GM23248 (cell line): ENCODE measurements around the gene TMEM237. TPM values are rescaled to one million over a fixed set of nuclear protein-coding genes. Genes with fewer than 3 reads are reported as not detected.

Source experiments
- DNase-seq: peaks from one replicate; pipeline ENCODE4 v3.0.0-alpha.2; 2015
- H2AFZ ChIP-seq: fragments of 200-600 bp; sonication (generic); 2 replicates; pipeline ENCODE4 v1.6.1; 2016; ENCODE audit warnings: antibody characterized with exemption
- H3F3A ChIP-seq: fragments of 200-600 bp; sonication (generic); 2 replicates; pipeline ENCODE4 v1.6.1; 2016; ENCODE audit warnings: mild to moderate bottlenecking, antibody characterized with exemption, mixed run types; ENCODE audit not compliant: insufficient read depth
- H3K27ac ChIP-seq: fragments of 200-600 bp; sonication (generic); 2 replicates; pipeline ENCODE4 v1.5.1; 2016; ENCODE audit warnings: mild to moderate bottlenecking
- H3K27me3 ChIP-seq: fragments of 200-600 bp; sonication (generic); replicated peaks from 2 replicates; pipeline ENCODE4 v1.6.1; 2016; ENCODE audit warnings: mild to moderate bottlenecking; ENCODE audit not compliant: insufficient read depth
- H3K36me3 ChIP-seq: fragments of 200-600 bp; sonication (generic); 2 replicates; pipeline ENCODE4 v1.6.1; 2016; ENCODE audit warnings: low read depth, mild to moderate bottlenecking
- H3K4me1 ChIP-seq: fragments of 200-600 bp; sonication (generic); 2 replicates; pipeline ENCODE4 v1.6.1; 2016; ENCODE audit warnings: mild to moderate bottlenecking; ENCODE audit not compliant: insufficient read depth
- H3K4me2 ChIP-seq: fragments of 200-600 bp; sonication (generic); one replicate; pipeline ENCODE4 v1.6.1; 2016; ENCODE audit warnings: mild to moderate bottlenecking; ENCODE audit not compliant: unreplicated experiment
- H3K4me3 ChIP-seq: fragments of 200-600 bp; sonication (generic); 2 replicates; pipeline ENCODE4 v1.5.1; 2016; ENCODE audit warnings: mild to moderate bottlenecking
- H3K79me2 ChIP-seq: fragments of 200-600 bp; sonication (generic); 2 replicates; pipeline ENCODE4 v1.6.1; 2016; ENCODE audit warnings: mild to moderate bottlenecking; ENCODE audit not compliant: insufficient read depth
- H3K9ac ChIP-seq: fragments of 200-600 bp; sonication (generic); 2 replicates; pipeline ENCODE4 v1.6.1; 2016; ENCODE audit warnings: mild to moderate bottlenecking
- H3K9me2 ChIP-seq: fragments of 200-600 bp; sonication (generic); 2 replicates; pipeline ENCODE4 v1.6.1; 2016; ENCODE audit warnings: mixed run types, mild to moderate bottlenecking, moderate library complexity; ENCODE audit not compliant: insufficient read depth
- H3K9me3 ChIP-seq: fragments of 200-600 bp; sonication (generic); one replicate; pipeline ENCODE4 v1.6.1; 2017; ENCODE audit warnings: low read depth
- H4K20me1 ChIP-seq: fragments of 200-600 bp; sonication (generic); 2 replicates; pipeline ENCODE4 v1.6.0; 2016; ENCODE audit not compliant: insufficient read depth
- EZH2 ChIP-seq: fragments of 200-600 bp; sonication (generic); IDR thresholded peaks from 2 replicates; pipeline ENCODE4 v1.6.1; 2018; ENCODE audit warnings: antibody characterized with exemption, mild to moderate bottlenecking; ENCODE audit not compliant: insufficient read depth, poor library complexity, severe bottlenecking
- EZH2phosphoT487 ChIP-seq: fragments of 200-600 bp; sonication (generic); IDR thresholded peaks from 2 replicates; pipeline ENCODE4 v1.6.1; 2018; ENCODE audit warnings: antibody characterized with exemption, moderate library complexity, mild to moderate bottlenecking, low read depth; ENCODE audit not compliant: insufficient read depth
- WGBS, 2 experiments: methylation state at CpG; one replicate each; pipeline ENCODE4 v1.1.6; 2015 to 2017; ENCODE audit warnings: low lambda C conversion rate in 2 of 2, low coverage in 1 of 2; ENCODE audit errors: missing lambda C conversion rate in 2 of 2; 5-methylcytosine and 5-hydroxymethylcytosine counted together
- in situ Hi-C: fragments of 300-500 bp; cut with MboI; formaldehyde crosslinking; loops from 2 replicates; pipeline ENCODE4 v1.15.0; 2020
- polyA plus RNA-seq: library from polyadenylated mRNA; unstranded; fragments of >200 nt; fragmentation: Nextera tagmentation; extraction: Ambion mirVana; gene quantifications from 2 replicates; pipeline ENCODE4 v1.2.1, GENCODE V29; 2016
- total RNA-seq: library from RNA; depleted of rRNA; stranded (reverse); fragments of >200 nt; shearing (Covaris generic); gene quantifications from 2 replicates; pipeline ENCODE4 v1.2.3, GENCODE V29; 2014

The TMEM237 gene
- total and polyA plus RNA-seq, 2 experiments from 2014 or later = 77.5 to 95.5 TPM

DNA sequence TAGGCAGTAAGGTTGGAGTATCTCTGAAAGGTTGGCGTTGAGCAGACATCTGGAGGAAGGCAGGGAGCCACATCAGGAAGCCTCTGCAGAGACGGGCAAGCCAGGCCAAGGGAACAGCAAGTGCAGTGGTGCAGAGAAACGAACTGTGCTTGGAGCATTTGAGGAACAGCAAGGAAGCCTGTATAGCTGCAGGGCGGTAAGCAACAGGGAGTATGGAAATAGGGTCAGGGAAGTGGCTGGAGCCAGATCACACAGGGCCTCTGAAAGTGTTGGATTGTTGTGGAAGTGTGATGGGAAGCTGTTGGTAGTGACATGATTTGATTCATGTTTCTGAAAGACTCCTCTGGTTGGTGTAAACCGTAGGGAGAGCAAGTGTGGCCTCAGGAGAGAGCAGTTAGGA, 13.4 kb upstream of the TMEM237 start:
- no peaks in the 10 kb centered on the region for H3K36me3 ChIP-seq
- H3K9ac ChIP-seq = no peak overlapping the region
- in situ Hi-C loops = no loop called here
- H4K20me1 ChIP-seq = no peaks in the 10 kb centered on the region
- no peak overlapping the region for H3K4me3 ChIP-seq
- peaks cover 44% of the 10 kb centered on the region for H3K4me1 ChIP-seq
- no peak overlapping the region for H3K4me2 ChIP-seq
- no peaks in the 10 kb centered on the region for H3K27me3 ChIP-seq
- DNase-seq = no peak
- no peaks in the 10 kb centered on the region for H3K9me2 ChIP-seq
- TF ChIP-seq EZH2phosphoT487 (no peak), EZH2 (no peak)
- no peak overlapping the region for H2AFZ ChIP-seq
- H3K9me3 ChIP-seq = no peaks in the 10 kb centered on the region
- no peaks in the 10 kb centered on the region for H3K79me2 ChIP-seq
- WGBS, 2 experiments = 93 to 95% methylated on average over 5 of the region's 5 CpGs
- peaks cover 41% of the 10 kb centered on the region for H3F3A ChIP-seq
- no peak overlapping the region for H3K27ac ChIP-seq

DNA sequence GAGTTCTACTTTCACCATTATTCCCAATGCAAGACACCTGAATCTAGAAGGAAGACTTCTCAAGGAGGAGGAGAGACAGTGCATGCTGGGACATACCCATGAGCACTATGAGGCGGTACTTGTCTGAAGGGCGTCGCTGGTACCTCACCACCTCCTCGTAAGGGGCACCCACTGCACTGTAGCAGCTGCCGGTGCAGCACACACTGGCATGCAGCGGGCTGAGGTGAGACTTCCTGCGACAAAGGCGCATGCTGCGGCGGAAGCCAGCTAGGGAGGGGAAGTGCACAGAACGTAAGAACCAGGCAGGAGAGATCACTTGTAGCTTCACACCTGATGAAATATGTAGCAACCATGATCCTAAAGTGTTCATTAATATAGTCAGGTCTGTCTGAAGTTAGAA, 12.8 kb upstream of the TMEM237 start:
- Histone ChIP-seq H3K4me3 (no peak overlapping the region), H4K20me1 (no peaks in the 10 kb centered on the region), H2AFZ (no peak overlapping the region), H3K79me2 (no peaks in the 10 kb centered on the region), H3K4me1 (peaks cover 44% of the 10 kb centered on the region), H3F3A (peaks cover 41% of the 10 kb centered on the region), H3K9me2 (no peaks in the 10 kb centered on the region), H3K9ac (no peak overlapping the region), H3K9me3 (no peaks in the 10 kb centered on the region), H3K27me3 (no peaks in the 10 kb centered on the region), H3K27ac (peak overlapping the region; percentile 99; the same call in 1 of the 2 replicates), H3K36me3 (no peaks in the 10 kb centered on the region), H3K4me2 (no peak overlapping the region)
- 93% methylated on average over 11 of the region's 11 CpGs for WGBS, 2 experiments
- TF ChIP-seq EZH2phosphoT487 (no peak), EZH2 (no peak)
- DNase-seq = no peak
- in situ Hi-C loops = no loop called here

DNA sequence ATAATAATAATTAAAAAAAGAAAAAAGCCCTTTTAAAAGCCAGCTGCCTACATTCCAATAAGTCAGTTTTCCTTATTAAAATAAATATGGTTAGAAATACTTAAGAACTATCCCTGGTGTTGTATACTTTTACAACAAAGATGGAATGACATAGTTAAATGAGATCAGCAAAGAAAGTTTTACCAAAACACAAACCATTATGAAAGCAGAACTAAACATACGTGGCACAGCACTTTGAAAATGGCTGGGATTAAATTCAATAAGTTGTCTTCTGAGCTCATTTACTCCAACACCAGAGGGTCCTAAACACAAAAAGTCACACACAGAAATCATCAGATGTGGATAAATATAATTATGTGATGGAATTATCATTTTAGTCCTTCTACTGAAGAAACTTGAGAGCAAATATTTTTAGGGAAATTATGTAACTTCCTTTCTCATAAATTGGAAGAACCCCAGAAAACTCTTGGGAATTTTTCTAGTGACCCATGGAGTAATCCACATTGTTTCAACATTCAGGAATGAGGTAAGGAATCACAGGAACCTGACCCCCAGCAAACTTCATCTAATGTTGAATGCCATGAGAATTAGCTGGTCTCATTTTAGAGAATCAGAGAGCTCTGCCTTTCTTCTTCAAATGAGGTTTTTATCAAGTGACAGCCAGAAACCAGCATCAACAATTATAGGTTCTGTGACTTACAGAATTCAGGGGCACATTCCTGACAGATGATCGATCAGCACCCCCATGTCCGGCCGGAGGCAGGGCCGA, 11.5 kb upstream of the TMEM237 start:
- Histone ChIP-seq H3K9ac (peak overlapping the region; percentile 64), H3K27ac (peak overlapping the region; percentile 99), H3F3A (peaks cover 41% of the 10 kb centered on the region), H4K20me1 (no peaks in the 10 kb centered on the region), H3K4me3 (peak overlapping the region; percentile 20), H3K79me2 (no peaks in the 10 kb centered on the region), H2AFZ (0 out of 2 replicates have a peak overlapping the region, but pooled peaks have one; percentile 2), H3K4me2 (peak overlapping the region; percentile 44), H3K9me3 (no peaks in the 10 kb centered on the region), H3K27me3 (no peaks in the 10 kb centered on the region), H3K9me2 (no peaks in the 10 kb centered on the region), H3K36me3 (no peaks in the 10 kb centered on the region), H3K4me1 (peaks cover 44% of the 10 kb centered on the region)
- DNase-seq = peak; percentile 86
- TF ChIP-seq EZH2phosphoT487 = no peak
- no peak for TF ChIP-seq EZH2
- in situ Hi-C loops = no loop called here
- 13 to 14% methylated on average over 5 of the region's 5 CpGs for WGBS, 2 experiments

DNA sequence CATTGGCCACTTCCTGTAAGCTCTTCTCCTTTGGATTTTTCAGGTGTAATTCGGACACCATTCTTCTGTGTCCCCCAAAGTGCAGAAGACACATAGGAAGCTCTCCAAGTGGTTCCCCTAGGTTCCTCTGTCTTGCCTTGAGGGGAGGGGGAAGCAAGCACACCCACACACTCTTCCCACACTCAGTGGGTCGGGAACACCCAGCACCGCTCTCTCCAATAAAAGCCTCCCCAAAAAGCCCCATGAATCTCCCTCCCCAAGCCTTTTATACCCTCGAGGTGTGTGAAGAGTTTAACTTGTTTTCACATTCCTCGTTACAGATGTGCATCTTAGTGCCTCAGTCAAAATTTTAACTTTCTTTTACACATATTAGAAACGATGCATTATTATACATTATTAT, 9.9 kb upstream of the TMEM237 start:
- no peak for TF ChIP-seq EZH2
- no peak for TF ChIP-seq EZH2phosphoT487
- WGBS, 2 experiments = 84 to 86% methylated on average over 5 to 6 of the region's 6 CpGs
- Histone ChIP-seq H3K27me3 (no peaks in the 10 kb centered on the region), H3K4me3 (0 out of 2 replicates have a peak overlapping the region, but pooled peaks have one; percentile 29), H3K36me3 (no peaks in the 10 kb centered on the region), H3K9me2 (no peaks in the 10 kb centered on the region), H3K9ac (peak overlapping the region; percentile 77), H4K20me1 (no peaks in the 10 kb centered on the region), H3K4me1 (peaks cover 44% of the 10 kb centered on the region), H3K4me2 (peak overlapping the region; percentile 66), H2AFZ (no peak overlapping the region), H3K9me3 (no peaks in the 10 kb centered on the region), H3K27ac (peak overlapping the region; percentile 99), H3F3A (peaks cover 41% of the 10 kb centered on the region), H3K79me2 (no peaks in the 10 kb centered on the region)
- DNase-seq = no peak
- in situ Hi-C loops = no loop called here
